GM18526 (cell line): ENCODE measurements around the gene FBF1.

Experiments used
- POLR2A ChIP-seq: IDR thresholded peaks from 3 replicates; pipeline ENCODE4 v1.6.1; 2011; ENCODE audit not compliant: insufficient read length; ENCODE audit errors: extremely low read depth

The FBF1 gene

DNA sequence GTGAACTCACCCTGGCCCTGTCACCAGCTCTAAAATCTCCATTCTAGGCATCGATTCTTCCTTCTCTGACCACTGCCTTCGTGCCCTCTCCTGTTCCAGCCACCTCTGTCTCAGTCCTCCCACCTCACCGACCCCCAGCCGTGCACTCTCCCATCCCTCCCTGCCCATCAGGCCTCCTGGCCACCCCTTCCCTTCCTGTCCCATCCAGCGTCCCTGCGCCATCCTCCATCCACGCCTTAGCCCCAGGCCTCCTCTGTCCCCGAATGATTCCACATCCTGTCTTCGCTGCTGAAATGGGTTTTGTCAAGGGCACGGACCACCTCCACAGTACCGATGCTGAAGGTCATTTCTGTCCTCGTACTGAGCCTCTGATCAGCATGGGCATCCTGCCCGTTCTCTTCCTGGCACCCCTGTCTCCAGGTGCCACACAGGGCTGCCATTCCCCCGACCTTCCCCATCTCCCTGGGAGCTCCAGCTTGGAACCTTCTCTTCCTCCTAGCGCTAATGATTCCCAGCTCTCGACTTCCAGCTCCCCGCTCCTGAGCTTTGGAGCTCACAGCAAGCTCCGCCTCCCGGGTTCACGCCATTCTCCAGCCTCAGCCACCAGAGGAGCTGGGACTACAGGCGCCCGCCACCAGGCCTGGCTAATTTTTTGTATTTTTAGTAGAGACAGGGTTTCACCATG is 46.7 kb downstream of the FBF1 start:
- TF ChIP-seq POLR2A, result no peak

DNA sequence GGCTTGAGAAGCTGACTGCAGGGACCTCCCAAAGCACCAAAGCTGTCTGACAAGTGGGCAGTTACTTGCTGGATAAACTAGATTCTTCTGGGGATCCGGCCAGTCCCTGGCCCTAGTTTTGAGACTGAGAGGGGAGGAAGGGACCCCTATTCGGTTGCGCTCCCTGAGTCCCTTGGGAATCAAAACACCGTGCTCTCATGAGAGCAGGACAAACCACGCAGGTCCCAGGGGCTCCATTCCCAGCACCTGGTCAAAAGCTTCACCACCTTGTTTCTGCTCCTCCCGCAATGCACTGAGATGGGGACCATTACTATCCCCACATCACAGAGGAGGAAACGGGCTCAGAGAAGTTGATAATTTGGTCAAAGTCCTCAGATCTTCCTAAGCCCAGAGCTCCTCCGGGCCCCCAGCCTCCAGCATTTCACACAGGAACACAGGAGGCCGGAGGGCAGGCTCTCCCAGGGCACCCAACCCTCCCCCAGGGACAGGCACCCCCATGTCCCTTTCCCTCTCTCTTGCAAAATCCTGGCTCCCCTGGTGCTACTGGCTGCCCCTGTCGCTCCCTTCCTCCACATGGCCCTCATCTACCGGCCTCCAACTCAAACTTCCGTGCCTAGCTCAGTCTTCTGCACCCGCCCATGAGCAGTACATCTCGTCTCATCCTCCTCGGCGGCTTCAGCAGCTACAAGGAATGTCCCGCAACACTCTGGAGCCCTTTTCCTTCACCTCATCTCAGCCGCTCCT is 47.4 kb downstream of the FBF1 start:
- no peak for TF ChIP-seq POLR2A

DNA sequence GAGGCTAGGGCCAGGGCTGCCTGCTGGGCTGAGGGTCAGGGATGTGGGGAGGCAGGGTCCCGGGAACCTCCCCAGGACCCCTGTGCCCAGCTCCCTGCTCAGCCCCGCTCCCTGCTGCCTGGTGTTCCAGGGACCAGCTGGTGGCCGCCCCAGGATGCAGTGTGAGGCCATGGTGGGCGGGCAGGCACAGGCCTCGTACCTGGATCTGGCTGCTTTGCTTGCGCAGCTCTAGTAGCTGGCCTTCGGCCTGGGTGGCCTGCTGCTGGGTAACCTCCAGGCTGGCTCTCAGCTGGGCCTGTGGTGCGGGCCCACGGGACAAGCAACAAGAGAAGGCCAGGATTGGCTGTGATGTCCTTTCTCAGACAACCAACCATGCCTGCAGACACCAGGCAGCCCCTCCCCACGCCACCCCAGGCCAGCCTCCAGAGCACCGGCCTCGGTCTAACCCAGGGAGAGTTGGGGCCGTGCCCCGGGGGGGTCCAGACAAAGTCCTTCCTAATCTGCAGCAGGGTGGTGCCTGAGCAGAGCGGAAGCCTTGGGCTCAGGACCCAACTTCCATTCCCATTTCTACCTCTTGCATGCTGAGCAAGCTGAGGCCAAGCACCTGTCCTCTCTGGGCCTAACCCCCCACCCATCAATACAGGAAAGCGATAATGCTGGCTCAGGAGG is 48.2 kb downstream of the FBF1 start:
- TF ChIP-seq POLR2A, result no peak

DNA sequence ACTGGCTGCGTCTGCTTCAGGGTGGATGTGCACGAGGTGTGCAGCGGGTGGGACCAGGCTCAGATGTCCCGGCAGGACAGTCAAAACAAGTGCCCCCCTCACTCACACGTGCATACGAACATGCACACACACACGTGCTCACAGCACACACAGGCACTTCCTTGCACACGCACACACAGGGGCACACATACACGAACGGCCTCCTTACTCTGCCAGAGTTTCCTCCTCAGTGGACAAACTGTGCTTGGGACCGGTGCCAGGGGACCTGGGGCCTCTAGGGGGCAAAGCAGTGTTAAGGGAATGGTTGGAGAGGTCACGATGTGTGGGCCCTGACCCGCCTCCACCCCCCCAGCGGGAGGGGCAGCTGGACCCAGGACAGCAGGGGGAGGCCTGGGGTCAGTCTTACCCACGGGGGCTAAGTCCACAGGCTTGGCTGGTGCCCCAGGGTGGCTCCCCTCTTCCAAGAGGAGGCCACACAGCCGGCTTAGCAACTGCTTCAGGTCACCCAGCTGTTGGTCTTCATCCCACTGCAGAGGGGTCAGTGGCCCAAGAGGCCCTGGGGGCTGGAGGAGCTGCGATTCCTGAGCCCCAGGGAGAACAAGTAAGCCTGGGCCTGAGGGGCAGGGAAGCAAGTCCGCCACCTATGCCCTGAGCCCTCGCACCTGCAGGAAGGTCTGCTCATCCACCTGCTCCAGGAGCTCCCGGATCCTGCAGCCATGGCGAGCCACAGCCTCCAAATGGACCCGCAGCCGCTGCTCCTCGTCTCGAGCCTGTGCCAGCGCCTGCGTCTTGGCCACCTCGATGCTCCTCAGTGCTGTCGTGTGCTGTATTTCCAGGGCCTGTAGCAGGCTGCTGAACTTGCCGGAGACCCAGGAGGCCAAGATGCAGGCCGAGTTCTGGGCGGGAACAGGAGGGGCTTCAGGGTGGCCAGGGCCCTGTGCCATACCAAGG is 49.0 kb downstream of the FBF1 start:
- TF ChIP-seq POLR2A, result no peak

DNA sequence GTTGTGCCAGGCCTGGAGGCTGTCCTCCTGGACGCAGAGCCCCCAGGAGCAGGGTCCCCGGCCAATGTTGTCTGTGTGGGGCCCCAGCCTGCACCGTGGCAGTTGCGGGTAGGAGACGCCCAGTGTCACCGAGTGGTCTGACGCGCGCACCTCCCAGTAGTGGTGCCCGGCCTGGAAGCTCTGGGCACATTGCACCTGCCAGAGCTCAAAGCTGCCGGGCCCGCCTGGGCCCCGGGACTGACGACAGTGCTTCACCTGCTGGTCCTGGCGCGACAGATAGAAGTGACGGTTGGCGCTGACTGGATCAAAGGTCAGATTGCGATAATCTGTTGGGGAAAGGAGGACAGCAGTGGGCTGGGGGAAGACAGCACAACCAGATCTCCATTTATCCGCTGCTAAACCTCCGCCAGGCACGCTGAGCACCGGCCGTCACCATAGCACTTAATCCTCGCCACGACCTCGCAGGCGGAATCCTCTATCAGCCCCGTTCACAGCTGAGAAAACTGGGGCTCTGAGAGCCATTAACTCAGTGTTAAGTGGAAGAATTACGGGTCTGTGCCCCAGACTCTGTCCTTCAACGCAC is 49.7 kb downstream of the FBF1 start:
- TF ChIP-seq POLR2A, result no peak

DNA sequence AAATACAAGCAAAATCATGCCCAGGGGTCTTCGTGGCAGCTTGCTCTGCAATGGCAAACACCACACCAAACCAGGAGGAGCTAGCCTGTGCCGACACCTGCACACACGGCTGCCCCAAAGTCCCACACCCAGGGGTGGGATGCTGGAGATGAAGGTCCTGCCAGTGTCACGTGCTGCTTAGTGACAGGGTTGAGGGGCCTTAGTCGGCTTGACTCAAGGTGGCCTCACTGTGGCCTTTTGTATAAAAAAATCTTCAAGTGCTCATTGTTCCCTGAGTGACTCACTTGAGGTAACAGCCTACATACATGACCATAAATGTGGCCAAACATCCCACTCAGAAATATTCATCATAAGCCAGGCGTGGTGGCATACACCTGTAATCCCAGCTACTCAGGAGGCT is 51.4 kb downstream of the FBF1 start:
- no peak for TF ChIP-seq POLR2A

DNA sequence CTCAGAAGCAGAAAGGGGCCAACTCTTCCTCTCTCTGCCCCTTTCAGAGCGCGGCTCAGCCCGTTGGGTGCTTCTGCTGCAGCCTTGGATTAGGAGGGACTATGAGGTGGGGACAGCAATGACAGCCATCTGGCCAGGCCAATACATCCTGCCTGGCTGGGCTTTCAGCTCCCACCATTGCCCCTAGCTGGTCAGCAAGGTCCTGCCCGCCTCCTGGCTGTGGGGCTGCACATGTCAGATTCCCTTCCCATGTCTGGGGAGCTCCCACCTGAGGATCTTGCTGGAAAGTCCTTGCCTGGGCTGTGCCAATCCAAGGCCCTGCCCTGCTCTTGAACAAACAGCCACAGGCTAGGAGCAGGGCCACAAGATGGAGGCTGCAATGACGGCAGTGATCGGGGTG is 52.4 kb downstream of the FBF1 start:
- no peak for TF ChIP-seq POLR2A

DNA sequence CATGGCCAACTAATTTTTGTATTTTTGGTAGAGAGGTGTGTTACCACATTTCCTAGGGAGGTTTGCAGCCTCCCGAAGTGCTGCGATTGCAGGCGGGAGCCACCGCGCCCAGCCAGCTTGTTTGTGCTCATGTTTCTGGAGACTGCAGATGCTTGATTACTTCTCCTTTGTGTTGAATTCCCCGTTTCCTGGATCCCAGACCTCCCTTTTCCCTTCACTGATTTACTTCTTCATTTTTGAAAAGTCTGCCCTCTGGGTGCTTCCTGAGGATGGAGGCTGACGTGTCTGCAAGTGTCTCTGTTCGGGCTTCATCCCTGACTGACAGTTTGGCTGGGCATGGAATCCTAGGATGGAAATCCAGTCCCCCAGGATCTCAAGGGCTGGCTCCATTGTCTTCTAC is 55.4 kb downstream of the FBF1 start:
- no peak for TF ChIP-seq POLR2A

DNA sequence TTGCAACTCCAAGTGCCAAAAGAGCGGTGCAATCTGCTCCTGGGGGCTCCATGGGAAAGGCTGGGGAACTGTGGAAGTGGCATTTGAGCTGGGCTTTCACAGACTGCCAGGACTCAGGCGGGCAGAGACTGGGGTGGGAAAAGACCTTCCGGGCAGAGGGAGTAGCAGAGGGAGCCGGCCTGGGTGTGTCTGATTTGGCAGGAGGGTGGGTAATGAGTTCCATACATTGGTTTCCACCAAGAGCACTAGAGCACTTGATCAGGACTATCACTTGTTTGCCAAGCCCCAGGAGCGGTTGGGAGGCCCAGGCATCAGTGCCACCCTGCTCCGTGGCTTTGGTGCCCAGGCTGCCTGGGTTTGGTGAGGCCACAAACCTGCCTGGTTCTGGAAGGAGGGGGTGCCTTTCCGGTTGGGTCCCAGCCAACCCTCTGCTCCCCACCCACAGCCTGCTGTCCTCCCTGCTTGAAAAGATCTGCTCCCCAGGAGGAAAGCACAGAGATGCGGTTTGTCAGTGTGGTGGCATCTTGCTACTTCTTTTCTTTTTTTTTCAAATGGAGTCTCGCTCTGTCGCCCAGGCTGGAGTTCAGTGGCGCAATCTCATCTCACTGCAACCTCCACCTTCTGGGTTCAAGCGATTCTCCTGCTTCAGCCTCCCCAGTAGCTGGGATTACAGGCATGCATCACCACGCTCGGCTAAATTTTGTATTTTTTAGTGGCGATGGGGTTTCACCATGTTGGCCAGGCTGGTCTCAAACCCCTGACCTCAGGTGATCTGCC is 59.0 kb downstream of the FBF1 start:
- TF ChIP-seq POLR2A, result no peak

DNA sequence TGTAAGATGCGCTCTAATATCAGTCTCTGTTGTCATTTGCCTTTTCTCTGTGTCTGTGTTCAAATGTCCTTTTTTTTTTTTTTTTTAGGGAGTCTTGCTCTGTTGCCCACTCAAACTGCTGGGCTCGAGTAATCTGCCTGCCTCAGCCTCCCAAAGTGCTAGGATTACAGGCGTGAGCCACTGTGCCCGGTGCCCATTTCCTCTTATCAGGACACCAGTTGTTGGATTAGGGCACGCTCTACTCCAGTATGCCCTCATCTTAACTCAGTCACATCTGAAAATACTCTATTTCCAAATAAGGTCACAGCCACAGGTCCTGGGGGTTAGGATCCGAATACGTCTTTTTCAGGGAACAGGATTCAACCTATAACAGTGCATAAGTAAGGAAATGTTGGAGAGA is 60.6 kb downstream of the FBF1 start:
- TF ChIP-seq POLR2A, result no peak

DNA sequence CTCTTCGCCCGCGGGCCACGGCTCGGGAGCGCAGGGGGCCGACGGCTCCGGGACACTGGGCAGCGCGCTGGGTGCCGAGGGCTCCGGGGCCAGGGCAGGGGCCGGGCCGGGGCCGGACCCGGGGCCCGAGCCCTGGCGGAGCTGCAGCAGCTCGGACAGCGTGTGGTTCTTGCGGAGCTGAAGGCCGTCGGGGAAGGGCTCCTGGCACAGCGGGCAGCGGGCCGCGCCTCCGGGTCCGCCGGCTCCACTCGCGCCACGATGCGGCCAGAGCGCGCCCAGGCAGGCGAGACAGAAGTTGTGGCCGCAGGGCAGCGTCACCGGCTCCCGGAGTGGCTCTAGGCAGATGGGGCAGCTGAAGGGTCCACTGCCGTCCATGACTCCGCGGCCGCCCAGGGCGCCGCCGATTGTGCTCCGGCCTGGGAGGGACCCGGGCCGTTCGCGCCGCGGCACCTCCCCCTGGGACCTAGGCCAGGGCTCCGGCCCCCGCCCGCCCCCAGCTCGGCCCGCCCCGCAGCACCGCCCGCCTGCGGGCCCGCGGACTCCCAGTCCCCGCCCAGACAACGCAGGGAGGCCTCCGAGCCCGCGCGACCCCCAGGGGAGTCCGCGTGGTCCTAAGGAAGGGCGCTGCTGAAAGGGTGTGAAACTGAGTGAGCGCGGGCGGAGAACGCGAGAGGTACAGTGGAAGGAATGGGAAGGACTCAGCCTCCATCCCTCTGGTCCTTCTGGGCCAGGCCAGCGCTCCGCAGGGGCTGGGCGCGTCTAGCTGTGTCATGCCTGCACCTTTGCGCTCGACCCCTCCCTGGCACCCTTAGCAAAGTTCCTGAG is 62.5 kb downstream of the FBF1 start, which contains the start of gene TRIM47:
Gene TRIM47, minus strand, starts transcription at position 408 of the 825 bp plus-strand sequence. Its CDS starts 33 bp downstream, at position 375.
- TF ChIP-seq POLR2A, result no peak

DNA sequence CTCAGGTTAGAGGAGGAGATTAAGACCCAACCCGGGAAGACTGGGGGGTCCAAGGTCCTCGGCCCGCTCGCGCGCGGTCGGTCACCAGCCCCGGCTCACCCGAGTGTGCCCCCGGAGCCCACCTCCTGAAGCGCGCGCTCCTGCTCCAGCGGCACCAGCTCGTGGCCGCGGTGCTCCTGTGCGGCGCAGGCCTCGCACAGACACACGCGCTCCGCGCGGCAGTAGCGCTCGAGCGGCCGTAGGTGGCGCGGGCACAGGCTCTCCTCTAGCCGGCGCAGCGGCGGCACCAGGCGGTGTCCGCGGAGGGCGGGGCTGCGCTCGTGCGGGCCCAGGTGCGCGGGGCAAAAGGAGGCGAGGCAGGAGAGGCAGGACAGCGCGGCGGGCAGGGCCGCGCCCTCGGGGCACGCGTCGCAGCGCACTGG is 63.1 kb downstream of the FBF1 start:
- peak; percentile 14 for TF ChIP-seq POLR2A
